HG03520 (cell line): ENCODE measurements around the gene ERICH4.
"Not testable (repeated sequence)": the region's sequence is repeated elsewhere in the genome, so short reads cannot be mapped to it uniquely, and the experiment has no call there.

Source experiments
- ATAC-seq: cut with Tn5 transposase; IDR thresholded peaks from one replicate; pipeline ENCODE4 v1.9.1; 2021; ENCODE audit warnings: mild to moderate bottlenecking, moderate library complexity; ENCODE audit not compliant: unreplicated experiment

ERICH4 gene

DNA sequence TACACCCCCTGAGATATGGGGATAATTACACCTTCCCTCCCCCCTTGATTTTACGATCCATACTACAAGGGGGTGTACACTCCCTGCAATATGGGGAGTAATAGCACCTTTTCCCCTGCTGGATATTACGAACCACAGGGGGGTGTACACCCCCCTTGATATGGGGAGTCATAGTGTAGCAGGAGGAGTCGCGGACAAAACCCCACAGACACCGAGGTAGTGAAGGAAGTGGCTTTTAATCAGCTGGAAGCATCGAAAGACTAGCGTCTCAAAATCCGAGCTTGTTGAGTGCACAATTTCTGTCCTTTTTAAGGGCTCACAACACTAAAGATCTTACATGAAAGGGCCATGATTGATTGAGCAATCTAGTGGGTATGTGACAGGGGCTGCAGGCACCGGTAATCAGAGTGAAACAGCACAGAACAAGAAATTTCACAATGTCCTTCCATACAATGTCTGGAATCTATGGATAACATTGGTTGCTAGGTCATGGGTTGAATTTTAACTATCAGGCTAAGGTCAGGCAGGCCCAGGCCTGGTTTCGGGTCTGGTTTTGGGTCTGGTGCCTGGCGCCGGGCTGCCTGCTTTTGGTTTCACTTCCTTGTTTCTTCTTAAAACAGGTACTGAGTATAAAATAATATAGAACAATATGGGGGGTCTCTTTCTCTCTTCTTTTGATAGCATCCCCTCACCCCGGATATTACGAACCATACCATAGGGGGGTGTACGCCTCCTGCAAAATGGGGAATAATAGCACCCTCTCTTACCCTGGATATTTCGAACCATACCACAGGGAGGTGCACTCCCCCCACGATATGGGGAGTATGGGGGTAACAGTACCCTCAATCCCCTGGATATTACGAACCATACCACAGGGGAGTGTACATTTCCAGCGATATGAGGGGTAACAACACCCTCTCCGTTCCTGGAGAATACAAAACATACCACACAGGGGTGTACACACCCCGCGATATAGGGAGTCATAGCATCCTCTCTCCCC is 20.6 kb downstream of the ERICH4 start:
- ATAC-seq = not testable (repeated sequence)

DNA sequence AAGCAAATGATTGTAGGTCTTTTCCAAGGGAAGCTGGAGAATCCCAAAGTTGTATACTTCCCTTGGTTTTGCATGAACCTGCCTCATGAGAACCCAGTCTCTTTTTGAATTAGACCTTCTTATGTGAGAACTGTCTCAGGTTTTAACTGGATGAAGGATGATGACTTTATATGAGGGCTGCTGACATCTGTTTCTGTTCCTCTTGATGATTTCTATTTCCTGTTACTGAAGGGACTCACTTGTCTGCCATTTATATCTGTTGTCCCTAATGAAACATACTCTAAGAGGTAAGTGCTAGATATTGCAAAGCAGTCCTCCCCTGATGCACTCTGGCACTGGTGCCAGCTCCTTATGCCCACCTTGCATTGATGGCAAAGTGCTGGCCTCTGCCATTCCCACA is 33.6 kb downstream of the ERICH4 start:
- ATAC-seq = no peak

DNA sequence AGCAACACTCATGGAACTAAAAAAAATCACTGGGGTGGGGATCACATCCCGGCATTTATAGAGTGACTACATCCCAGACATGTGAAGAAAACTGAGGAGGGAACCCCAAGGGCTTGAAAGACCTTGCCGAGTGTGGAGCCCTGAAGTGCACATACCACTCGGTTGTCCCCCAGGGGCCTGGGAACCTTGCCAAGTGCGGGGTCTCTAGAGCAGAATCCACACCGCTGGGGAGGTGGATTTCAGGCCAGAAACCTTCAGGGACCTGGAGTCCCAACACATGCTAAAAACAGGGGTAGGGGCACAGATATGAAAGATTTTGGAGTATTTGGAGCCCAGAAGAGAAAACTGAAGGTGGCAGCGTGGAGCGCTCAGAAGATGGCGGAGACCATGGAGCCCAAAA is 35.2 kb downstream of the ERICH4 start:
- ATAC-seq = no peak

GRCh38 chr19:41478875-41479756 is 36.2 kb downstream of the ERICH4 start:
- no peak for ATAC-seq

- no peak for ATAC-seq
These were observed 36.8 kb downstream of the ERICH4 start for GRCh38 chr19:41479757-41480191.

- no peak for ATAC-seq
These were observed 37.4 kb downstream of the ERICH4 start for GRCh38 chr19:41480336-41480735.

DNA sequence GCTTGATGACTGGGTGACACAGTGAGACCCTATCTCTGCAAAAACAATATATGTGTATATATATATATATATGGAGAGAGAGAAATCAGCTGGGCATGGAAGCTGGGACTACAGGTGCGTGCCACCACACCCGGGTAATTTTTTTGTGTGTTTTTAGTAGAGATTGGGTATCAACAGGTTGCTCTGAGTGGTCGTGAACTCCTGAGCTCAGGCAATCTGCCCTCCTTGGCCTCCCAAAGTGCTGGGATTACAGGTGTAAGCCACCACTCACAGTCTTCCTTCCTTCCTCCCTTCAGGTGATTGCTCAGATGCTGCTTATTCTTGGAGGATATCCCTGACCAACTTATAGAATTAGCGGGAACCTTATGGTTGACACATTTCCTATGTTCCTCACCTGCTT is 41.9 kb downstream of the ERICH4 start:
- no peak for ATAC-seq

GRCh38 chr19:41486953-41487352 is 44.0 kb downstream of the ERICH4 start:
- not testable (repeated sequence) for ATAC-seq

DNA sequence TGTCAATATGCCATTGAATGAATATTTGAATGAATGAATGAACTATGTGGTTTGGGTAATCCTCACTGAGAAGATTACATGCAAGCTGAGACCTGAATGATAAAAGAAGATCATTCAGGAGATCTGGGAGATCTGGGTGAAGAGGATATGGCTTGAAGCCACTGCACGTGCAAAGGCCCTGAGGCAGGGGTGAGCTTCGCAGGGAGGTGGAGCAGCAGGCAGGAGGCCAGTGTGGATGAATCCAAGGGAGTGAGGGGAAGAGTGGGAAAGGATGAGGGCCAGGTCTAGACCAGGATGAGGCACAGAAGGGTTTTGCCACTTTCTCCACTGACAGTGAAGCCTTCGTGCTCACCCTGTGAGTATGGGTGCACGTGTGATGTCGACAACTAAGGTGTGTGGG is 49.9 kb downstream of the ERICH4 start:
- ATAC-seq = no peak
